GM12873 (cell line): ENCODE results near the gene LRWD1.

Experiments used
- CTCF ChIP-seq: IDR thresholded peaks from 2 replicates; pipeline ENCODE4 v1.5.1; 2012; ENCODE audit warnings: low read depth, mild to moderate bottlenecking, moderate library complexity, low read length, control low read depth; ENCODE audit not compliant: insufficient read depth; ENCODE audit errors: missing control alignments

The LRWD1 gene

GRCh38 chr7:102453319-102453718 lies 11.5 kb upstream of the LRWD1 start:
- TF ChIP-seq CTCF, result no peak

- TF ChIP-seq CTCF, result no peak
Observed at GRCh38 chr7:102454468-102454867, 10.3 kb upstream of the LRWD1 start.

- no peak for TF ChIP-seq CTCF
Observed at GRCh38 chr7:102455596-102455995, 9.2 kb upstream of the LRWD1 start.

- TF ChIP-seq CTCF, result no peak
Observed at GRCh38 chr7:102456327-102456726, 8.5 kb upstream of the LRWD1 start.

- TF ChIP-seq CTCF, result no peak
Observed at GRCh38 chr7:102457352-102457924, 7.3 kb upstream of the LRWD1 start.

GRCh38 chr7:102459221-102459844 lies 5.5 kb upstream of the LRWD1 start:
- no peak for TF ChIP-seq CTCF

- no peak for TF ChIP-seq CTCF
Observed at GRCh38 chr7:102460467-102460866, 4.3 kb upstream of the LRWD1 start.
